PC-9 (cell line): Measurements from ENCODE around the gene EHBP1L1. TPM values are rescaled to one million over a fixed set of nuclear protein-coding genes. Genes with fewer than 3 reads are reported as not detected.

Experiments used
- BruUV-seq: library from RNA; stranded (reverse); fragments of 400-500 nt; replicated peaks from 2 replicates; lab custom pipeline; 2021; lab: Mats Ljungman, UMichigan
- CTCF ChIA-PET: fragments of 300-600 bp; sonication (Branson Sonifier 250); formaldehyde crosslinking; loops from one replicate; lab custom pipeline; 2022; ENCODE audit warnings: antibody characterized with exemption; lab: Charles Lee
- POLR2A ChIA-PET: fragments of 300-600 bp; sonication (Branson Sonifier 250); formaldehyde crosslinking; loops from one replicate; lab custom pipeline; 2022; ENCODE audit warnings: antibody characterized with exemption; ENCODE audit not compliant: unreplicated experiment; lab: Charles Lee
- DNase-seq, 2 experiments: peaks; one replicate each; pipeline versions ENCODE4 v3.0.0 to v3.0.0-alpha.2; 2015 to 2022; ENCODE audit warnings: mixed read lengths in 1 of 2
- H2AFZ ChIP-seq: fragments of 200-600 bp; sonication (generic); 2 replicates; pipeline ENCODE4 v1.8.1; 2017; ENCODE audit warnings: antibody characterized with exemption
- H3F3A ChIP-seq: fragments of 200-600 bp; sonication (generic); 2 replicates; pipeline ENCODE4 v1.8.1; 2017; ENCODE audit warnings: antibody characterized with exemption, mild to moderate bottlenecking, low read depth; ENCODE audit not compliant: insufficient read depth
- H3K27ac ChIP-seq: fragments of 200-600 bp; sonication (generic); 2 replicates; pipeline ENCODE4 v1.6.1; 2016; ENCODE audit warnings: mixed run types
- H3K27me3 ChIP-seq: fragments of 200-600 bp; sonication (generic); 2 replicates; pipeline ENCODE4 v1.6.1; 2016; ENCODE audit warnings: low read depth, mixed run types; ENCODE audit not compliant: insufficient read depth
- H3K36me3 ChIP-seq: fragments of 200-600 bp; sonication (generic); 2 replicates; pipeline ENCODE4 v1.6.1; 2016; ENCODE audit warnings: low read depth, mixed run types
- H3K4me1 ChIP-seq: fragments of 200-600 bp; sonication (generic); replicated peaks from 2 replicates; pipeline ENCODE4 v1.6.1; 2016; ENCODE audit warnings: mixed run types; ENCODE audit not compliant: insufficient read depth
- H3K4me2 ChIP-seq: fragments of 200-600 bp; sonication (generic); 2 replicates; pipeline ENCODE4 v1.6.1; 2017; ENCODE audit warnings: mixed run types
- H3K4me3 ChIP-seq: fragments of 200-600 bp; sonication (generic); 2 replicates; pipeline ENCODE4 v1.6.1; 2016; ENCODE audit warnings: mixed run types
- H3K79me2 ChIP-seq: fragments of 200-600 bp; sonication (generic); 2 replicates; pipeline ENCODE4 v1.6.1; 2017; ENCODE audit warnings: low read depth, mixed run types
- H3K9me2 ChIP-seq: fragments of 200-600 bp; sonication (generic); 2 replicates; pipeline ENCODE4 v1.8.1; 2017; ENCODE audit warnings: mild to moderate bottlenecking; ENCODE audit not compliant: insufficient read depth
- H3K9me3 ChIP-seq: fragments of 200-600 bp; sonication (generic); 2 replicates; pipeline ENCODE4 v1.8.1; 2016; ENCODE audit warnings: low read depth; ENCODE audit not compliant: insufficient read depth
- H4K20me1 ChIP-seq: fragments of 200-600 bp; sonication (generic); 2 replicates; pipeline ENCODE4 v1.8.1; 2017; ENCODE audit not compliant: insufficient read depth
- CTCF ChIP-seq: fragments of 200-600 bp; sonication (generic); conservative IDR thresholded peaks from 2 replicates; pipeline ENCODE4 v1.6.1; 2017; ENCODE audit warnings: mixed run types, antibody characterized with exemption, mild to moderate bottlenecking, moderate library complexity
- EZH2 ChIP-seq: fragments of 200-600 bp; sonication (generic); IDR thresholded peaks from 2 replicates; pipeline ENCODE4 v1.8.0; 2017; ENCODE audit warnings: antibody characterized with exemption, low read depth
- intact Hi-C: fragments of 100-400 bp; cut with micrococcal nuclease; formaldehyde crosslinking; loops from one replicate; pipeline ENCODE4 v1.10.0; 2022; ENCODE audit not compliant: unreplicated experiment
- total RNA-seq: library from RNA; stranded (reverse); gene quantifications from 2 replicates; pipeline ENCODE4 v1.2.3, GENCODE V29; 2021

The EHBP1L1 gene
- total RNA-seq, 1 experiment from 2014 or later = 123 TPM

GRCh38 chr11:65549096-65549495 lies 26.8 kb upstream of the EHBP1L1 start:
- intact Hi-C loops = no loop called here
- H3K9me3 ChIP-seq = no peaks in the 10 kb centered on the region
- H3K36me3 ChIP-seq = peaks cover 56% of the 10 kb centered on the region
- ChIA-PET CTCF (interaction anchor here (0.5 to 0.6 kb wide), 3 partner anchors 138 to 507 kb away, joined by 6 to 9 read pairs (median 8); no protein-coding TSS in a partner anchor), POLR2A (no interaction called here)
- H3K4me2 ChIP-seq = no peak overlapping the region
- H3K4me1 ChIP-seq = peaks cover 18% of the 10 kb centered on the region
- H3K9me2 ChIP-seq = no peaks in the 10 kb centered on the region
- no peak overlapping the region for H3K27ac ChIP-seq
- H4K20me1 ChIP-seq = peaks cover 18% of the 10 kb centered on the region
- no TSS peak for BruUV-seq
- DNase-seq = no peak
- TF ChIP-seq CTCF (no peak), EZH2 (no peak)
- H2AFZ ChIP-seq = no peak overlapping the region
- H3K27me3 ChIP-seq = no peaks in the 10 kb centered on the region
- H3K79me2 ChIP-seq = peaks cover 19% of the 10 kb centered on the region
- no peak overlapping the region for H3K4me3 ChIP-seq
- H3F3A ChIP-seq = peaks cover 71% of the 10 kb centered on the region

- ChIA-PET POLR2A (interaction anchor here (0.5 kb wide), 1 partner anchor 290 kb away, joined by 3 read pairs; the partner anchor contains the start of gene POLA2), CTCF (interaction anchor here (0.5 to 1.2 kb wide), 2 partner anchors 10 to 24 kb away, joined by 3 read pairs; no protein-coding TSS in a partner anchor)
- peak; percentile 63 to 75 for DNase-seq
- peaks cover 41% of the 10 kb centered on the region for H3K4me1 ChIP-seq
- no peak overlapping the region for H3K4me2 ChIP-seq
- TF ChIP-seq EZH2 (no peak), CTCF (peak; percentile 70)
- no peaks in the 10 kb centered on the region for H3K9me3 ChIP-seq
- no peak overlapping the region for H3K4me3 ChIP-seq
- H3F3A ChIP-seq = peaks cover 70% of the 10 kb centered on the region
- H4K20me1 ChIP-seq = peaks cover 17% of the 10 kb centered on the region
- H3K9me2 ChIP-seq = no peaks in the 10 kb centered on the region
- no peak overlapping the region for H2AFZ ChIP-seq
- H3K27me3 ChIP-seq = no peaks in the 10 kb centered on the region
- TSS peak; percentile 5 for BruUV-seq
- H3K27ac ChIP-seq = no peak overlapping the region
- peaks cover 47% of the 10 kb centered on the region for H3K36me3 ChIP-seq
- intact Hi-C loops = no loop called here
- H3K79me2 ChIP-seq = peaks cover 42% of the 10 kb centered on the region
Measured at GRCh38 chr11:65551572-65552387, 24.1 kb upstream of the EHBP1L1 start.

GRCh38 chr11:65552388-65552951 lies 23.4 kb upstream of the EHBP1L1 start:
- Histone ChIP-seq H3K9me2 (no peaks in the 10 kb centered on the region), H3K36me3 (peaks cover 40% of the 10 kb centered on the region), H3F3A (peaks cover 69% of the 10 kb centered on the region), H3K27me3 (no peaks in the 10 kb centered on the region), H3K4me1 (peaks cover 42% of the 10 kb centered on the region), H3K4me2 (no peak overlapping the region), H3K27ac (no peak overlapping the region), H4K20me1 (peaks cover 16% of the 10 kb centered on the region), H3K79me2 (peaks cover 48% of the 10 kb centered on the region), H3K4me3 (no peak overlapping the region), H3K9me3 (no peaks in the 10 kb centered on the region), H2AFZ (no peak overlapping the region)
- no TSS peak for BruUV-seq
- no peak for DNase-seq
- CTCF ChIA-PET = interaction anchor here (0.5 kb wide), 1 partner anchor 25 kb away, joined by 3 read pairs; no protein-coding TSS in a partner anchor
- POLR2A ChIA-PET = interaction anchor here (0.6 to 1.4 kb wide), 2 partner anchors 19 to 20 kb away, joined by 3 to 4 read pairs; partner anchors contain the start of gene FAM89B
- TF ChIP-seq CTCF (peak; percentile 28; the same call in 1 of the 2 replicates), EZH2 (no peak)
- intact Hi-C loops = no loop called here
